Measurements from ENCODE around the gene METTL3. TPM values are rescaled to one million over a fixed set of nuclear protein-coding genes. Genes with fewer than 3 reads are reported as not detected.

Gene METTL3
- total RNA-seq, 1 experiment from 2014 or later, result 43.3 TPM

DNA sequence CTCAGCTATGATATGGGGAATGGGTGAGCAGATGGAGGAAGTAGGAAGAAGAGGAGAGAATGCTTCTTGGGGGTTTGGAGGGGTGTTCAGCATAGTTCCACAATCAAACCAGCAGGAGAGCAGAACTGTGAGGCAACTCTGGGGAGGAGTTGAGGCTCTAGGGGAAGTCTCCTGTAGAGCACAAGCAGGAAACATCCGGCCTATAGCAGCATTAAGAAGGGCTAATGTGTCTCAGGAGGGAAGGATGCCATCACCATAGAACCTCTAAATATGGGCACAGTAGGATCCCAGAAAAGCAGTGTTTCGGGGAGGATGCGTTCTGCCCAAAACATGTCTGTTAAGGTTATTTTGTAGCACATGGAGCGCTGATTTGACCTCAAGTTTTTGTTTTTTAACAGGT, 23.4 kb upstream of the METTL3 start:
- H3K4me3 ChIP-seq (ENCODE audit: low read depth in 2 of 2, low read length in 2 of 2), result no peak overlapping the region
- DNase-seq (ENCODE audit: low read depth, low spot score) (no peak), ATAC-seq (no peak)
- POLR2A ChIA-PET, result interaction anchor here (0.6 kb wide), 1 partner anchor 153 kb away, joined by 5 read pairs; no protein-coding TSS in a partner anchor
- H3K36me3 ChIP-seq (ENCODE audit: control insufficient read depth, insufficient read depth, low read length), result no peaks in the 10 kb centered on the region
- peaks cover 3% of the 10 kb centered on the region; the same call in 1 of the 2 replicates for H3K4me1 ChIP-seq (ENCODE audit: control insufficient read depth, insufficient read depth, low read length)
- no peaks in the 10 kb centered on the region for H3K9me3 ChIP-seq (ENCODE audit: control insufficient read depth, insufficient read depth, low read depth, low read length)
- intact Hi-C loops (cut with micrococcal nuclease; ENCODE audit: unreplicated experiment), result no loop called here
- CTCF ChIA-PET, result interaction anchor here (0.6 kb wide), 1 partner anchor 8 kb away, joined by 4 read pairs; no protein-coding TSS in a partner anchor
- H3K27ac ChIP-seq (ENCODE audit: low read length), result no peak overlapping the region
- H3K27me3 ChIP-seq (ENCODE audit: control insufficient read depth, insufficient read depth, low read length), result peaks cover 4% of the 10 kb centered on the region
- BruUV-seq (replicated peaks), result no TSS peak
- in situ Hi-C loops (cut with HindIII; ENCODE audit: low pct_unique_long_range_greater_than_20kb, low sequenced_read_pairs), result no loop called here
- TF ChIP-seq, protein P1, sequence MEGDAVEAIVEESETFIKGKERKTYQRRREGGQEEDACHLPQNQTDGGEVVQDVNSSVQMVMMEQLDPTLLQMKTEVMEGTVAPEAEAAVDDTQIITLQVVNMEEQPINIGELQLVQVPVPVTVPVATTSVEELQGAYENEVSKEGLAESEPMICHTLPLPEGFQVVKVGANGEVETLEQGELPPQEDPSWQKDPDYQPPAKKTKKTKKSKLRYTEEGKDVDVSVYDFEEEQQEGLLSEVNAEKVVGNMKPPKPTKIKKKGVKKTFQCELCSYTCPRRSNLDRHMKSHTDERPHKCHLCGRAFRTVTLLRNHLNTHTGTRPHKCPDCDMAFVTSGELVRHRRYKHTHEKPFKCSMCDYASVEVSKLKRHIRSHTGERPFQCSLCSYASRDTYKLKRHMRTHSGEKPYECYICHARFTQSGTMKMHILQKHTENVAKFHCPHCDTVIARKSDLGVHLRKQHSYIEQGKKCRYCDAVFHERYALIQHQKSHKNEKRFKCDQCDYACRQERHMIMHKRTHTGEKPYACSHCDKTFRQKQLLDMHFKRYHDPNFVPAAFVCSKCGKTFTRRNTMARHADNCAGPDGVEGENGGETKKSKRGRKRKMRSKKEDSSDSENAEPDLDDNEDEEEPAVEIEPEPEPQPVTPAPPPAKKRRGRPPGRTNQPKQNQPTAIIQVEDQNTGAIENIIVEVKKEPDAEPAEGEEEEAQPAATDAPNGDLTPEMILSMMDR (IDR thresholded peaks at IDR 0.05), result no peak
- TF ChIP-seq POLR2AphosphoS5 (IDR thresholded peaks at IDR 0.05; ENCODE audit: low read depth, low read length) (no peak), SIN3A (IDR thresholded peaks at IDR 0.05; ENCODE audit: borderline replicate concordance, insufficient read depth, low read depth, low read length) (no peak)
- TF ChIP-seq, protein P2, sequence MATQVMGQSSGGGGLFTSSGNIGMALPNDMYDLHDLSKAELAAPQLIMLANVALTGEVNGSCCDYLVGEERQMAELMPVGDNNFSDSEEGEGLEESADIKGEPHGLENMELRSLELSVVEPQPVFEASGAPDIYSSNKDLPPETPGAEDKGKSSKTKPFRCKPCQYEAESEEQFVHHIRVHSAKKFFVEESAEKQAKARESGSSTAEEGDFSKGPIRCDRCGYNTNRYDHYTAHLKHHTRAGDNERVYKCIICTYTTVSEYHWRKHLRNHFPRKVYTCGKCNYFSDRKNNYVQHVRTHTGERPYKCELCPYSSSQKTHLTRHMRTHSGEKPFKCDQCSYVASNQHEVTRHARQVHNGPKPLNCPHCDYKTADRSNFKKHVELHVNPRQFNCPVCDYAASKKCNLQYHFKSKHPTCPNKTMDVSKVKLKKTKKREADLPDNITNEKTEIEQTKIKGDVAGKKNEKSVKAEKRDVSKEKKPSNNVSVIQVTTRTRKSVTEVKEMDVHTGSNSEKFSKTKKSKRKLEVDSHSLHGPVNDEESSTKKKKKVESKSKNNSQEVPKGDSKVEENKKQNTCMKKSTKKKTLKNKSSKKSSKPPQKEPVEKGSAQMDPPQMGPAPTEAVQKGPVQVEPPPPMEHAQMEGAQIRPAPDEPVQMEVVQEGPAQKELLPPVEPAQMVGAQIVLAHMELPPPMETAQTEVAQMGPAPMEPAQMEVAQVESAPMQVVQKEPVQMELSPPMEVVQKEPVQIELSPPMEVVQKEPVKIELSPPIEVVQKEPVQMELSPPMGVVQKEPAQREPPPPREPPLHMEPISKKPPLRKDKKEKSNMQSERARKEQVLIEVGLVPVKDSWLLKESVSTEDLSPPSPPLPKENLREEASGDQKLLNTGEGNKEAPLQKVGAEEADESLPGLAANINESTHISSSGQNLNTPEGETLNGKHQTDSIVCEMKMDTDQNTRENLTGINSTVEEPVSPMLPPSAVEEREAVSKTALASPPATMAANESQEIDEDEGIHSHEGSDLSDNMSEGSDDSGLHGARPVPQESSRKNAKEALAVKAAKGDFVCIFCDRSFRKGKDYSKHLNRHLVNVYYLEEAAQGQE (IDR thresholded peaks at IDR 0.05; ENCODE audit: insufficient read depth in 1 of 2, low read depth in 2 of 2, low read length in 1 of 2), result no peak

DNA sequence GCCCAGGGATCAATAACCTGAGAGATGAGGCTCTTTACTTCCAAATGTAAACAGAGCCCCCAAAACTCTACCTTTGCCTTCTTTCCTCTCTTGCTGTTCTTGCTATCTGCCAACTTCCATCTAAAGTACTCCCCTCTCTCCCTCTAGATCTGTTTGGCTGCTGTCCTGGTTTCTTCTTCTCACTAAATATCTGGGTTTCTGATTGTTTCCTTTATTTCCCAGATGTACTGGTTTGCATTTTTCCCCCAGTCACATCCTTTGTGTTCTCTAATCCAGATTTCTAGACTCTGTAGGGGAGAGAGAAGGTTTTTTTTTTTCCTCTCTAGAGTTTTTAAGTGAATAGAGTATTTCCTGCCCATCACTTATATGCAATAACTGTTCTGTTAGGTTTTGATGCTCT, 22.2 kb upstream of the METTL3 start:
- ChIA-PET CTCF (no interaction called here), POLR2A (no interaction called here)

More for the DNA sequence above, 22.2 kb upstream of the METTL3 start:
- Histone ChIP-seq H3K4me3 (ENCODE audit: low read depth in 2 of 2, low read length in 2 of 2) (no peak overlapping the region), H3K27me3 (ENCODE audit: control insufficient read depth, insufficient read depth, low read length) (peaks cover 4% of the 10 kb centered on the region), H3K4me1 (ENCODE audit: control insufficient read depth, insufficient read depth, low read length) (peaks cover 3% of the 10 kb centered on the region; the same call in 1 of the 2 replicates), H3K27ac (ENCODE audit: low read length) (no peak overlapping the region), H3K9me3 (ENCODE audit: control insufficient read depth, insufficient read depth, low read depth, low read length) (no peaks in the 10 kb centered on the region), H3K36me3 (ENCODE audit: control insufficient read depth, insufficient read depth, low read length) (no peaks in the 10 kb centered on the region)
- TF ChIP-seq SIN3A (IDR thresholded peaks at IDR 0.05; ENCODE audit: borderline replicate concordance, insufficient read depth, low read depth, low read length) (no peak), POLR2AphosphoS5 (IDR thresholded peaks at IDR 0.05; ENCODE audit: low read depth, low read length) (no peak), TCF7L2 (IDR thresholded peaks at IDR 0.05; ENCODE audit: low read depth, low read length) (no peak)
- TF ChIP-seq, protein P2 (IDR thresholded peaks at IDR 0.05; ENCODE audit: insufficient read depth in 1 of 2, low read depth in 2 of 2, low read length in 1 of 2), result no peak
- TF ChIP-seq, protein P1 (IDR thresholded peaks at IDR 0.05), result no peak
- no peak for DNase-seq (ENCODE audit: low read depth, low spot score)
- in situ Hi-C loops (cut with HindIII; ENCODE audit: low pct_unique_long_range_greater_than_20kb, low sequenced_read_pairs), result no loop called here
- intact Hi-C loops (cut with micrococcal nuclease; ENCODE audit: unreplicated experiment), result no loop called here
- ATAC-seq, result no peak
- BruUV-seq (replicated peaks), result no TSS peak
